ENCODE results near the gene C1orf174.

DNA sequence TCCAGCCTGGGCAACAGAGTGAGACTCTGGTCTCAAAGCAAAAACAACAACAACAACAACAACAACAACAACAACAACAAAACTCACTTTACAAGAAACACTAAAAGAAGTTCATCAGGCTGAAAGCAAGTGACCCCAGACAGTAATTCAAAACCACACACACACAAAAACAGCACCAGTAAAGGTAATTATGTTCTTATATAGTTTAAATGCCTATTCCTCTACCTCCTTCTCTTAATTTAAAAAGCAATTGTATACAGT, 1.7 kb downstream of the C1orf174 start:
- TF ChIP-seq, protein P1, sequence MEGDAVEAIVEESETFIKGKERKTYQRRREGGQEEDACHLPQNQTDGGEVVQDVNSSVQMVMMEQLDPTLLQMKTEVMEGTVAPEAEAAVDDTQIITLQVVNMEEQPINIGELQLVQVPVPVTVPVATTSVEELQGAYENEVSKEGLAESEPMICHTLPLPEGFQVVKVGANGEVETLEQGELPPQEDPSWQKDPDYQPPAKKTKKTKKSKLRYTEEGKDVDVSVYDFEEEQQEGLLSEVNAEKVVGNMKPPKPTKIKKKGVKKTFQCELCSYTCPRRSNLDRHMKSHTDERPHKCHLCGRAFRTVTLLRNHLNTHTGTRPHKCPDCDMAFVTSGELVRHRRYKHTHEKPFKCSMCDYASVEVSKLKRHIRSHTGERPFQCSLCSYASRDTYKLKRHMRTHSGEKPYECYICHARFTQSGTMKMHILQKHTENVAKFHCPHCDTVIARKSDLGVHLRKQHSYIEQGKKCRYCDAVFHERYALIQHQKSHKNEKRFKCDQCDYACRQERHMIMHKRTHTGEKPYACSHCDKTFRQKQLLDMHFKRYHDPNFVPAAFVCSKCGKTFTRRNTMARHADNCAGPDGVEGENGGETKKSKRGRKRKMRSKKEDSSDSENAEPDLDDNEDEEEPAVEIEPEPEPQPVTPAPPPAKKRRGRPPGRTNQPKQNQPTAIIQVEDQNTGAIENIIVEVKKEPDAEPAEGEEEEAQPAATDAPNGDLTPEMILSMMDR (IDR thresholded peaks at IDR 0.05; ENCODE audit: insufficient read depth, low read length, poor library complexity, severe bottlenecking), result no peak
- no peak for TF ChIP-seq EZH2phosphoT487 (conservative IDR thresholded peaks at IDR 0.05; ENCODE audit: low read length)
